Stimulated activated CD8-positive, alpha-beta memory T cell treated with anti-CD3 and anti-CD28 coated beads, Interleukin-15, amount 100 ng/mL, for 48 hours (primary cell): ENCODE measurements around the gene EFR3B.

Experiments
- DNase-seq, 2 donors: peaks; one replicate each; pipeline ENCODE4 v3.0.0-alpha.2; 2020; ENCODE audit warnings: low read depth in 2 of 2

EFR3B gene

DNA sequence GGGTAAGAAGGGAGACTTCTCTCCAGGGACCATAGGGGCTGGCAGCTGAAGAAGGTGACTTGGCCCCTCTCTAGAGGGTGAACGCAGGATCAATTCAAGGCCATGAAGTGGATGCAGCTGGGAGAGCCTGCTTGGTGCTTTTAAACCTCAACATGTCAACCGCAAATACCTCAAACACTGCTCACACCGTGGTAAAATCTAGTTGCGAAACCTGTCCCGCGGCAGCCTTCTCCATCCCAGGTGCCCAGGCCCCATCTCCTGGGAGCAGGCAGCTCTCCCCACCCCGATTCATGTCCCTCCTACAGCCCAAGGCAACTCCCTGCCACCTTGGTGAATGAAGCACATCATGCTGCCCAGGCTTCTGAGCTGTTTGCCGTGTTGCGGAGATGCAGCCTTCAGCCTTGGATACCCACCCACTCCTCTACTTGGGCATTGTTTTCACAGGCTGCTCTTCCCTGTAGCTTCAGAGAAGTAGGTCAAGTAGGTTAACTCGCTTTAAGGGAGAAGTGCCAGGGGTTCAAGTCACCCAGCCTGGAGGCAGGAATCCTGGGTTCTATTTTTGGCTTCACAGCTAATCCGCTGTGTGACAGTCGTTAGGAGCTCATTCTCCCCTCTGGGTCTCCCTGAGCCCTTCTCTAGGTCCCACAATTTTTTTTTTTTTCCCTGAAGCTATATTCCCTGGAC, 6.2 kb upstream of the EFR3B start:
- DNase-seq: no peak

DNA sequence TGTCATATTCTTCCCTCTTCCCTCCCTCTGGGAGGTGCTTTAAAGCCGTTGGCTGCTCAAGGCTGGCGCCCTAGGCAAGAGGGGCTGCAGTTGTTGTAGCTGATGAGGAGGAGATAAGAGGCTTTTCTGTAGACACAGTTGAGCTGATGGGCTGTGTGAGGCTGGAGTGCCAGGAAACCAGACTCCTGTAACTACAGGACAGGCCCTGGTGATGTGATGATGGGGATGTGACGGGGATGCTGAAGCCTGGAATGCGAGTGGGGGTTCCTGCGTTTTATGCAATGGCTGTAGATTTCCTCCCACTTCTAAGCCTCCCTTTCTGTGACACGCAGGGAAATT, 5.7 kb upstream of the EFR3B start:
- DNase-seq: no peak

DNA sequence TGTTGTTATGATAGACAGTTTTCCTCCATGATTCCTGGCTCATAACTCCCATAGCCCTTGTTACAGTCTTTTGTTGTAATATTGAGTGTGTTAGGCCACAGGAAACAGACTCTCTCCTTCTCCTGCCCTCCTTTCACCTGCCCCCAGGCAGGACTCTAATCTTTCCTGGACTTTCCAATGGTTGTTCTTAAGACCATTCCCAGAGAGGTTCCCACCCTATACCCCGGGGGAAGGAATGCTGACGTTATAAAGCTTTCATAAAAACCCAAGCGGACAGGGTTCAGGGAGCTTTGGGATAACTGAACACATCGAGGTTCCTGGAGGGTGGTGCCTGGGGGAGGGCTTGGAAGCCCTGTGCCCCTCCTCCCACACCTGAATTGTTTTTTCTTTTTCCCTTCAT, 2.8 kb upstream of the EFR3B start:
- DNase-seq: no peak

DNA sequence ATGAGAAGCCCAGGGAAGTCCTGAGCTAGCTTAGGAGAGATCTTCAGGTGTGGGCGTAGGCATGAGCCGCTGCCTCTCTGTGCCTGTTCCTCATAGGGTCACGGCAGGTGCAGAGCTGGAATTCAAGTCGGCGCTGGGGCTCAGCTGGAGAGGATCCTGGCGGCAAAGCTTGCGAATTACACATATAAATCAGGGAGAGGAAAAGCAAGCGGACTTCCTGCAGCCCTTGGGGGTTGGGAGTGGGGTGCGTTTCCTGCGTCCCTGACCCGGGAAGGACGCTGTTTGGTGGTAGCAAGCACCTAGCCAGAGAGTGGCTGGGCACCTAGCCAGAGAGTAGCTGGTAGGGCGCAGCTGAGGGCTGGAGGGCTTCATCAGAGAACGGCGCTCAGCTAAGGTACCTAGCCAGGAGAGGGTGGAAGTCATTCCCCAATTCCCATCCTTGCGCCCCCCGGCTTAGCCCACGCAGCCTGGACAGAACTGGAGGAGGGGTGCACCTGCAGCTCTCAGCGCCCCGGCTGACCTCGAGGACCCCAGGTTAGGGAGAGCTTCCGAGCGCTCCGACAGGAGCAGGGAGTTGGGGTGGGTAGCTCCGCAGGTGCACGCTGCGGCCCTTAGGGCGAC, 459 bp upstream of the EFR3B start:
- no peak for DNase-seq

DNA sequence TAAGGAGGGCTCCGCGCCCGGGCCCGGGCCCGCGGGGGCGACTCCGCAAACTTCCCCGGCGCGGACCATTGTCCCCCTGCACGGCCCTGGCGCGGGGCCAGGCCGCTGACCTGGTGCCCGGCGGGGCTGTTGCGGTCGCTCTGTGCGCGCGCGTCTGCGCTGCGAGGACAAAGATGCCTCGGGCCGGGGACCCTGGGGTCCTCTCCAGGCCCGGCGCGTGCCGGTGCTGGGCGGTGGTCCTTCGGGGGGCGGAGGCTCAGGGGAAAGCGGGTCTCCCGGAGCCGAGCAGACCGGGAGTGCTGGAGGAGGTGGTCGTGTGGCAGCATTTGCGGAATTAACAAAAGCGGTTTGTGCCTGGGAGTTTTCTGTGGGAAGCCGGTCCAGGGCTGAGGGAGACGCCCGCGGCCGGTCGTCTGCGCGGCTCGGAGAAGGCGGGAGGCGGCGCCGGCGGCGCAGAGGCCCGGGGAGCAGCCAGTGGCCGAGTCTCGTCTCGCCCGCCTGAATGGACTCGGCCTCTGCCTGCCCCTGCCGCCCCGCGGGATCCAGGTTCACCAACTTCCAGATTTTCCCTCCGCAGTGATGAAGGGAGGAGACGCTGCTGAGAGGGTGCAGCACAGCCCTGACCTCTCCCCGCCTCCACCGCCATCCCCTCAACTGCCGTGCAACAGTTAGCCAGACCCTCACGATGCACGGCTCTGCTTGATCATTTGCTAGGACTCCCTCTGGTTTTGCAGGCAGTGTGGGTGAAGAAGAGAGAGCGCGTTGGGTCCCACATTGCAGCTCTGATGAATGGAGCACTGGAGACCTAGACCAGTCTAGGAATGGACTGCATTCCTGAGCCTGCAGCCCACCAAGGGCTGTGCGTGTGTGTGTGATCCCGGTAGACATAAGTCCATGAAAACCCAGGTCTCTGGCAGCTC, 705 bp downstream of the EFR3B start:
- DNase-seq: no peak

DNA sequence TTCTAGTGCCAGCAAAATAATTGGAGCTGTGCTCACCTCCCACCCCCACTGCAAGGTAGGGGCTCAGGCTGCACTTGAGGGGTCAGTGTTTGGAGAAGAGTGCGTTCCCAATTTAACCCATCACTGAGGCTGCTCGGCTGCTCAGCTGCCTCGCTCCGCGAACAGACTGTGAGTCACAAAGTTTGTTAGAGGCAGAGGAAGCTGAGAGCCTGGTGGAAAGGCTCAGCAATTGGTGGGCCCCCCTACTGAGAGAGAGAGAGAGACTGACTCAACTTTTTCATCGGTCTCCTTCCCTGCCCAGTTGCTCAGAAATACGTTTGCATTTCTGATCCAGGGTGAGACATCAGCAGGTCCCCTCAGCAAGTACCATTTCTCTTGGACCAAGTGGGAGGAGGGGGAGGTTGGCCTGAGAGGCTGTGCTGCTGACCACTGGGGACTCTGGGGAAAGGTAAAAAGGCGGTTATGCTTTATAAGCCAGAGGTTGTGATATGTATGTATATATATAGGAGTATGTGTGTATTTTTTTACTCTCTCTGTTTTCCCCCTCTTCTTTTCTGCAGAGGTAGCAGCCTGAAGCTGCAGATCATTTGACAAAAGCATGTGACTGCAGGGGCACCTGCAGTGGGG, 1.5 kb downstream of the EFR3B start:
- DNase-seq: peak; percentile 52 to 54

DNA sequence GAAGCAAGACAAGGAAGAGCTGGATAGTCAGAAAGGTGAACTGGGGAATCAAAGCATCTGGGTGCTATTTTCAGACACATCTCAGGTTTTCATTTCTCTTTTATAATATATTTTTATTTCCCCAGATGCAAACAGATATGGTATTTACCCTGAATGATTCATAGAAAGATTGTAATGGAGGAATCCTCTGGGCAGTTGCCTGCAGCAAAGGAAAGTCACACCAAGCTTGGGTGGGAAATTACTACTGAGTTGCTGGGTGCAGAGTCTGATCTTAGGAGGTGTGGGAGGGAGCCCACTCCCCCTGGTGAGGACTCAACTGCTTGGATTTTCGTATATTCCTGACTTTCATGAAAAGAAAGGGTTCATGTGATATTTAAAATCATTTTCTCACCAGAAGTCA, 2.1 kb downstream of the EFR3B start:
- no peak for DNase-seq

DNA sequence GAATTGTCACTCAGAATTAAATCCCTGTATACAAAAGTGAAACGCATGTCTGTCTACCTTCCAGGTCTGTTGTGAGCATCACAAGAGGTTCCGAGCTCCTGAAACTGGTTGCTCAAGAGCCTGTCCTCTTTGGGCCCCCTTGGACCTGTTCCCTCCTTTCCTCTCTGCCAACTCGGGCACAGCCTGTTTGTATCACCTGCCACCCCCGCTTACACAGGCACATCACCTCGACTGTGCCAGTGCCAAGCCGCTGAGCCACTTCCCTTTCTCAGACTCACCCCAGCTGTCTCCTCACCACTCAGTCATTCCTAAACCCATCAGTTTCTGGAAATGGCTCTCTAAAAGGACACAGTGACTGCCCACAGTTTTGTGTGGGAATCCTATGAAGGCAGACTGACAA, 3.1 kb downstream of the EFR3B start:
- DNase-seq: peak in 1 of 2 donors; percentile 24

DNA sequence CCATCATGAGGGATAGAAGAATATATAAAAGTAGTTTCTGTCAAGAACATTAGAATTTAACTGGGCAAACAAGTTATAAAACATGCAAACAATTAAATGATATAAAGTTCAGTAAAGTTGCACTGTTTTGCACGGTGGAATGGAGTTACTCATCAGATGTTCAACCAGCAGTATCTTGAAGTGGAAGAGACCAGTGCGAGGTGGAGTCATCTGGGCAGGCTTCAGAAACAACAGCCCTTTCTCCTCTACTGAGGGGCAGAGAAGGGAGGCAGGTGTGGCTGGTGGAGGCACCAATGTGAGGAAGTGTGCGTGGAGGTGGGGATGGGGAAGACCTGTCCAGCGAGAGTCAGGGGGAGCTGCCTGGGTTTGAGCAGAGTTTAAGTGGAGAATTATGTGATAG, 7.5 kb downstream of the EFR3B start:
- no peak for DNase-seq

DNA sequence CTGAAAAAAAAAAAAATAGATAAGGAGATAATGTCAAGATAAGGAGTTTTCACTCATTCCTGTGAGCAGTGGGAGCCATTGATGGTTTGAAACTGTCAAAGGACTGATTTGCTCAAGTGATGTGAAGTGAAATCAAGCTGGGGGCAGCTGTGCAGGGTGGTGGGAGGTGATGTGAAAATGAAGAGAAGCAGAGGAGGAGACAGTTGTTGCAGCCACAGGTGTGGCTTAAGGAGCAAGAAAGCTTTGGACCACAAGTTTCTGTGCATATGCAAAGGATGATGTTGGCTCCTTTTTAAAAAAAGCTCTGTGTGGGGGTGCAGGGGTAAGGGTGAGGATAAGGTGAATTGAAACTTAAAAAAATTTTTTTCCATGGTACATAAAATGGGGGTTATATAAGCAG, 8.3 kb downstream of the EFR3B start:
- DNase-seq: no peak

DNA sequence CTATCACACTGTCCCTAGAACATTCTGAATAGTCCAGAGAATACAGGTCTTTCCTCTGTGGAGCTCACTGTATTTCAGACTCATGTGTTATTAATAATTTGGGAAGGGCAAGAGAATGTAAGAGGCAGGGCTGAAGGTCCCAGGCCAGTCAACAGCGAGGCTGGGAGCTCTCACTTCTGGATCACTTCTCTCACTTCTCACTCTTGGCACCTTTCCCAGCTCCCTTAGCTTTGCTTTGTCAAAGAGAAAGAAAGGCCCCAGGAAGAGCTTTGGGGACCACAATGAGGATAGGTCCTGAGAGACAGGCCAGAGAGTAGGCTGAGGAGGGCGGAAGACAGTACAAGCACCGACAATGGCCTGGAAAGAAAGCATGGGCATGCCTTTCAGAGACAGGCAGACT, 11.2 kb downstream of the EFR3B start:
- no peak for DNase-seq

DNA sequence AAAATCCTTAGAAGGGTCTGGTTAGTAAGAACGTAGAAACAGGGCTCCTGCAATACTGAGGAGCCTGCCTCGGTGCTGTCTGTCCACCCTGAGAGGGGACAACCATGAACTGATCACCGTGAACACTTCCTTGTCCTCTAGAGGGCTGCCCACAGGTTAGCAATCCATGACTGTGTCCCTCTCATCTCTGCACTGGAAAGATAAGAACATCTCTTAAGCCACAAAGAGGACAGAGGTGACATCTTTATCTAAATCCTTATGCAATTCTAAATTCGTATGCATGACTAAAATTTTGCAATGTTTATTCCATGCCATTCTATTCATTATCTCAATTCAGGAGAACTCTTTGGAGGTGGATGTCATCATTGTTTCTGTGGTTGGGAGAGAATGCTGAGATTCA, 12.8 kb downstream of the EFR3B start:
- no peak for DNase-seq

DNA sequence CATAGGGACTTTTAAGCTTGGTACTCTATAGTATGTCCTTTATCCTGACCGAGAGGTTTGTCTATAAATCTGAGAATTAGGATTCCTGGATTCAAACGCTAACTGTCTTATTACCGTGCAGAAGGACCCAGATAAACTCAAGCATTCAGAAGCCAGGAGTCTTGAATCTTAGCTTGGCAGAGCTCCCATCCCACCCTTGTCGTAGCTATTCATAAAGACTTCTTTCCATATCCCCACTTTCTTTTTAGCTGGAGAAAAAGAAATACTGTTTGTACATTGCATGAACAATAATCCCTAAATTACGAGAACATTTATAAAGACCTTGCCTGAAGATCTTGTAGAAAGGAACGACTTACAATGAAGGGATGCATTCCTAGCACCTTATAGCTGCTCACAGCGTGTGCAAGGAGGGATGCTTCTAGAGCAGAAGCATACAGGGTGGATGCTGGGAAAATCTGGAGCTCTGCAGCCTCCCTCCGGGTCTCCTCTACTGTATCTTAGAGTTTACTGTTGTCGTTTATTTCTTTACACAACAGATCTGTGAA, 13.6 kb downstream of the EFR3B start:
- no peak for DNase-seq

DNA sequence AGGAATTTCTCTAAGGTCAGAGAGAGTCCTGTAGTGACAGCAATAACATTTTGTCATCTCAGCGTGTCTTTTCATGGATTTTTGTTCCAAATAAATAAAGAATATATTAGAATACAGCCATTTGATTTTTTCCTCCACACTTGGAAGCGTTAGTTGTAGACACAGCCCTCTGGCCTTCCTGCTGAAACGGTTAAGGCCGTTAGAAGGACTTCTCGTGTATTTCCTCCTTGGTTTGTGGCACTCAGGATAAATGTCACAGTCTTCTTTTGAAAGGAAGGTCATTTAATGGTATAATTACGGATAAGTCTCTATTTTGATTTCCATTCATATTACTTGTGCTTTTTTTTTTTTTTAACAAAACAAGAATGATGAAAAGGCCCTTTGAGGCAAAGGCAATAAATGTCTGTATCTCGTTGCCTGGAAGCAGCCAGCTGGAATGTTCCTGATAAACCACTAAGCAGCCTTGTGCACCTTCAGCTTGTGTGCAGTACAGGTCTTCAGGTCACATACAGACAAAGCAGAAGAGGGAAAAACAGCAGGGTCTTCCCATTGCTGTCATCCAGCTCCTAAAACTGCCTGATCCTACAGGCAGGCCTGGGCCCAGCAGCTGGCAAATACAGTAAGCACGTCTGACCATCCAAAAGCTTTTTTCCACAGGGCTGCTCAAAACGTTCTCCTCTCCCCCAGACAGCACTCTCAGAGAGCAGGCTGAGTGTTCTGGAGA, 14.4 kb downstream of the EFR3B start:
- no peak for DNase-seq

DNA sequence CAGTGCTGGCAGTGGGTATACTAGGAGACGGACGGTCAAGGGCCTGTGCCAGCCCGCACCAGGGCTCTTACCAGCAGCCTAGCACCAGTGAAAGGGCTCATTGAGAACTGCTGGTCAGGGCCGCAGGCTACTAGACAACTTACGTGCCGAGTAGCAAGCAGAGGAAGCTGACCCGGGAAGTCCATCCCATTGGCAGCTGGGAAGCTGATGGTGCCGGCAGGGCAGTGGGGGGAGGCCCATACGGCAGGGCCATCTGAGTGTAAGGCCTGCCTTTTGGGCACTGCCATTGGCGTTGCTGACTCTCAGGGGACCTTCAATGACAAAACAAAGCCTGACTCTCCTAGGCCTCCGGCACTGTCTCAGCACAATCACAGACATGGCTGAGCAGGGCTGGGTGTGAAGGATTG, 20.6 kb downstream of the EFR3B start:
- no peak for DNase-seq

DNA sequence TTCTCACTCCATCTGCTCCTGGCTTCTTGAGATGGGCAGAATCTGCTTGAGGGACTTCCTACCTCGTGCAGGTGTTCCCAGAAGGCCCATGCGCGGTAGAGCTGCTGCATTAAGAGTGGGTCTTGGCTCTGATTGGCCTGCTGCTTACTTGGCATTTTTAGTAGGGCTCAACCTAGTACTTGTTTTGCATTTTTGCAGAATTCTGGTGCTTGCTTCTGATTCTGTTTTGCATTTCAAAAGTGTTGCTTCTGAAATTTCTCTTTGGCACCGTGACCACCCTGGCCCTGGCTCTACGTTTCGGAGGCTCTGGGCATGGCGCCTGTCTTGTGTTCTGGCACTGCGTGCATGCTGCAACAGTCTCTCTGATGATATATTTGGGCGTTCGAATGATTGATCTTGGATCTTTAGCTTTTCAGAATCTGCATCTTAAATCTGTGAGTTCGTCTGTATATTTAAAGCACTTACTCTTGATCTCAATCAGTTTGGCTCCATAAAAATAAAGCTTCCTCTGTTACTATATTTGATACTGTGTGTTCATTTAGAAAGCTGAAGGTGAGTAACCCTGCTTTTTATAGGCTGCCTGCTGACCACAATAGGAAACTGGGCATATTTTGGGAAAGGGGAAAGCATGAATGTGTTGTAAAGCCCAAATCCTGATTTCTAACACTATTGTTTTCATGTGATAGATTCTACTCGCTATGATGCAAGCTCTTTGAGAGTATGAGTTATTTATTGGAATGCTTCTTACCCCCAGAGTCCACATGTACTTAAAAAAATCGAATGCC, 22.2 kb downstream of the EFR3B start:
- DNase-seq: no peak

DNA sequence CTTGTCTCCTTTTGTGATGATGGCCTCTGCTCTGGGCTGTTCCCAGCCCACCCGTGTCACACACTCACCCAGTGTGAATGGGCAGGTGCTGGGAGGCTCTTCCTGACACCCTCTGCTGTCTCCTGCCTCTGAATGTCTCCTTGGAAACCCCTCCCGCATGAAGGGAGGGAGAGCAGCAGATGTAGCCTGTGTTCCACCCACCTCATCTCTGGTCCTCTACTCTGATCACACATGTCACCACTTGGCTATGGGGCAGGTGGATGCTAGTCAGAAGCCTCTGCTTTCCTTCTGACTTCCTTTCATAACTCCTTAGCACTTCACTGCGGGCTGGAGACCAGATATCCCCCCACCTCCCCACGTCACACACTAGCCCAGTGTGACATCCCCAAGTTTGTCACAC, 23.9 kb downstream of the EFR3B start:
- DNase-seq: no peak

DNA sequence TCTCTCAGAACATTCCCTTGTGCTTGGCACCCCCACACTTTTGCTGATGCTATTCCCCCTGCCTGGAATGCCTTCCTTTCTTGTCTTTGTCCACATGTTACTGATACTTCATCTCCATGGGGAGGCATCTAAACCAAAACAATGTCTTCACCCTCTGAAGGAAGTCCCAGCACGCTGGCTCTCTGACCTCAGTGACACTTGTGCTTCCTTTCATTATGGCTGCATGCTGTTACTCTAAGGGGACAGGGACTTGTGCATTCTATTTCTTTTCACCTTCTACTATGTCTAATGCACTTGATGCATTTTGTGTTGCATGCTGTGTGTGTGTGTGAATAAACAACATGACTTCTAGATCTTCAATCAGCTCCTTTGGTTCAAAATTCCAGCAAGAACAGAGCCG, 24.6 kb downstream of the EFR3B start:
- DNase-seq: no peak

DNA sequence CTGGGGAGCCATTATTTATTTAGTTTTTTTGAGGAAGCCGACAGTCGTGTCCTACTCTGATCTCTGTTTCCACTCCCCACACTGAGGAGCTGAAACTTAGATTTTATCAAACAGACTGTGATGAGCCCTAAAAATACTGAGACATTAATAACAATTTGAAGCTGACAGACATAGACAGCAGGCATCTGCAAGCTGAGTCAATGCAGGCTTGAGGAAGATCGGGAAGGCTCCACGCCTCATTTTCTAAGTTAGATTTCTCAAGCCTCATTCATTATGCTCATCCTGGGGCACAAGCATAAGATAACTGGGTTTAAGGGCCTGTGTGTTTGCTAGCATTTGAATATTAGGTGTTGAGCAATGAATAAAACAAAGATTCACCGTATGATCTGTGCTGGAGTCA, 26.3 kb downstream of the EFR3B start:
- no peak for DNase-seq

DNA sequence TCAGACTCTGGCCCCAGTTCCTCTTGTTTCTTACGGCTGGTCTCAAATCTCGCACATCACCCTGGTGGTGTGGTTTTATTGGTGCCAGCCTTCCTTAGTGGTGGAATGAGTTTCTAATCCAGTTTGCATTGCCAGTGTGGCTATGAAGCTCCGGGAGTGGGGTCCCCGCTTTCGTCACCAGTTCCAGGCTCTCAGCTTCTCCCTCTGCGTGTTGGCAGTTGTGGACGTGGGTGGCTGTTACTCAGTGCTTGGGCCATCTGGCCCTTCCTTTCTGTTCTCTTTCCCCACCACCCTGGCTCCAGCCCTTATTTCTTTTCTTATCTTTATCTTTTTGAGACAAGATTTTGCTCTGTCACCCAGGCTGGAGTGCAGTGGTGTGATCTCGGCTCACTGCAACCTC, 30.1 kb downstream of the EFR3B start:
- no peak for DNase-seq

DNA sequence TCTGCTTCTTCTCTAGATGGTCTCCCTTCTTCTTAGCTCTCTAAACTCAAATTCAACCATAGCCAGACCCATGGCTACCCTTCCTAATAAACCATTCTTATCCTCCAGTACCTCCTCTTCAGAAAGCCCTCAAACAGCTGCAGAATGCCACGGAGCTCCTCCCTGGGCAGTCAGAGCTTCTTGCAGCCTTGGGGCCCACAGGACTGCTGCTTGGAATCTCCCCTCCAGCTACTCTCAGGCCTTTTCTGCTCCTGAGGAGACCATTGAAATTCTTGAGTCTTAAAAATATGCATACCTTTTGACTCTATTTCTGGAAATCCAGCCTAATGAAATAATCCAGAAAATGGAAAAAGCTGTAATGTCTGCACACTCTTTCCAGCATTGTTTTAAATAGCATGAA, 30.7 kb downstream of the EFR3B start:
- no peak for DNase-seq
